ENCODE measurements around the gene CYBC1. TPM values are rescaled to one million over a fixed set of nuclear protein-coding genes. Genes with fewer than 3 reads are reported as not detected.

CYBC1 gene
- polyA plus RNA-seq, 1 donor (not counting 4 experiments of a cell fraction or from before 2014, with no cell fraction given), result 30.2 TPM

DNA sequence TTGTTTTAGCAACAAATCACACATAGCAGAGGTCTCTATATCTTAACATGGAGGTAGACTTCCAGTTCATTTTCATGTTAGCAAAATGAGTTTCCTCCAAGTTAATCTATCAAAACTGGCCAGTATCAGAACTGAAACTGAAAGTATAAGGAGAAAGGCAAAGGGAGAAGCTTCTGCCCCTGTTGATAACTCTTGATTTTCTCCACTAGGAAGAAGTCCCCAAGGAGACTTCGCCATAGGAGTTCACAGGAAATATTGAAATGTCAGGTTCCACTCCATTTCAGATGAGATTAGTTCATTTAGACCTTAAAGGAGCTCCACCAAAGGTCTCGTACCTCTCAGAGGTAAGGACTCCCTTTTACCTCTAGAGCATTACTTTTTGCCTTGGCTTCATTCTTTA, 31.0 kb downstream of the CYBC1 start:
- TF ChIP-seq EZH2 (IDR thresholded peaks at IDR 0.05; ENCODE audit: low read length), result no peak
- TF ChIP-seq, protein P1, sequence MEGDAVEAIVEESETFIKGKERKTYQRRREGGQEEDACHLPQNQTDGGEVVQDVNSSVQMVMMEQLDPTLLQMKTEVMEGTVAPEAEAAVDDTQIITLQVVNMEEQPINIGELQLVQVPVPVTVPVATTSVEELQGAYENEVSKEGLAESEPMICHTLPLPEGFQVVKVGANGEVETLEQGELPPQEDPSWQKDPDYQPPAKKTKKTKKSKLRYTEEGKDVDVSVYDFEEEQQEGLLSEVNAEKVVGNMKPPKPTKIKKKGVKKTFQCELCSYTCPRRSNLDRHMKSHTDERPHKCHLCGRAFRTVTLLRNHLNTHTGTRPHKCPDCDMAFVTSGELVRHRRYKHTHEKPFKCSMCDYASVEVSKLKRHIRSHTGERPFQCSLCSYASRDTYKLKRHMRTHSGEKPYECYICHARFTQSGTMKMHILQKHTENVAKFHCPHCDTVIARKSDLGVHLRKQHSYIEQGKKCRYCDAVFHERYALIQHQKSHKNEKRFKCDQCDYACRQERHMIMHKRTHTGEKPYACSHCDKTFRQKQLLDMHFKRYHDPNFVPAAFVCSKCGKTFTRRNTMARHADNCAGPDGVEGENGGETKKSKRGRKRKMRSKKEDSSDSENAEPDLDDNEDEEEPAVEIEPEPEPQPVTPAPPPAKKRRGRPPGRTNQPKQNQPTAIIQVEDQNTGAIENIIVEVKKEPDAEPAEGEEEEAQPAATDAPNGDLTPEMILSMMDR (optimal IDR thresholded peaks at IDR 0.05 in 1 of 3, IDR thresholded peaks at IDR 0.05 in 1 of 3, conservative IDR thresholded peaks at IDR 0.05 in 1 of 3; ENCODE audit: extremely low read depth in 1 of 3, insufficient read depth in 2 of 3, low read length in 3 of 3), result no peak
- peak overlapping the region; percentile 45 for H2AFZ ChIP-seq (ENCODE audit: control insufficient read depth, low read length)
- DNase-seq (ENCODE audit: low read depth, low spot score) (no peak), FAIRE-seq (peak; percentile 9)
- peak overlapping the region; percentile 98 for H3K4me2 ChIP-seq (ENCODE audit: control insufficient read depth, extremely low read depth, insufficient read depth, low read depth, low read length)
- no peak overlapping the region for H3K27ac ChIP-seq (ENCODE audit: control insufficient read depth, insufficient read depth, low read length)
- peaks cover 9% of the 10 kb centered on the region for H4K20me1 ChIP-seq (ENCODE audit: control insufficient read depth, extremely low read depth, insufficient read depth, low read length)
- dilution Hi-C loops (cut with MboI; ENCODE audit: extremely low pct_ligation_motif_present, low sequenced_read_pairs), result no loop called here
- H3K9ac ChIP-seq (ENCODE audit: control insufficient read depth, extremely low read depth, insufficient read depth, low read length), result peak overlapping the region; percentile 90
- H3K36me3 ChIP-seq (ENCODE audit: control insufficient read depth in 2 of 2, extremely low read depth in 1 of 2, insufficient read depth in 2 of 2, low read length in 2 of 2), result no peaks in the 10 kb centered on the region
- H3K4me1 ChIP-seq (ENCODE audit: control insufficient read depth, extremely low read depth, insufficient read depth, low read length), result peaks cover 14% of the 10 kb centered on the region
- H3K9me3 ChIP-seq (ENCODE audit: control insufficient read depth, low read depth, low read length), result peaks cover 2% of the 10 kb centered on the region
- no peaks in the 10 kb centered on the region for H3K9me1 ChIP-seq (ENCODE audit: control insufficient read depth, extremely low read depth, insufficient read depth, low read length)
- H3K4me3 ChIP-seq (ENCODE audit: control insufficient read depth in 2 of 3, extremely low read depth in 1 of 3, insufficient read depth in 2 of 3, low read depth in 1 of 3, low read length in 3 of 3), result peak overlapping the region; percentile 66 to 92 (median 91)
- H3K79me2 ChIP-seq (ENCODE audit: control insufficient read depth, insufficient read depth, low read length), result peaks cover 4% of the 10 kb centered on the region
- no peaks in the 10 kb centered on the region for H3K27me3 ChIP-seq (ENCODE audit: control insufficient read depth, extremely low read depth, insufficient read depth, low read length)

DNA sequence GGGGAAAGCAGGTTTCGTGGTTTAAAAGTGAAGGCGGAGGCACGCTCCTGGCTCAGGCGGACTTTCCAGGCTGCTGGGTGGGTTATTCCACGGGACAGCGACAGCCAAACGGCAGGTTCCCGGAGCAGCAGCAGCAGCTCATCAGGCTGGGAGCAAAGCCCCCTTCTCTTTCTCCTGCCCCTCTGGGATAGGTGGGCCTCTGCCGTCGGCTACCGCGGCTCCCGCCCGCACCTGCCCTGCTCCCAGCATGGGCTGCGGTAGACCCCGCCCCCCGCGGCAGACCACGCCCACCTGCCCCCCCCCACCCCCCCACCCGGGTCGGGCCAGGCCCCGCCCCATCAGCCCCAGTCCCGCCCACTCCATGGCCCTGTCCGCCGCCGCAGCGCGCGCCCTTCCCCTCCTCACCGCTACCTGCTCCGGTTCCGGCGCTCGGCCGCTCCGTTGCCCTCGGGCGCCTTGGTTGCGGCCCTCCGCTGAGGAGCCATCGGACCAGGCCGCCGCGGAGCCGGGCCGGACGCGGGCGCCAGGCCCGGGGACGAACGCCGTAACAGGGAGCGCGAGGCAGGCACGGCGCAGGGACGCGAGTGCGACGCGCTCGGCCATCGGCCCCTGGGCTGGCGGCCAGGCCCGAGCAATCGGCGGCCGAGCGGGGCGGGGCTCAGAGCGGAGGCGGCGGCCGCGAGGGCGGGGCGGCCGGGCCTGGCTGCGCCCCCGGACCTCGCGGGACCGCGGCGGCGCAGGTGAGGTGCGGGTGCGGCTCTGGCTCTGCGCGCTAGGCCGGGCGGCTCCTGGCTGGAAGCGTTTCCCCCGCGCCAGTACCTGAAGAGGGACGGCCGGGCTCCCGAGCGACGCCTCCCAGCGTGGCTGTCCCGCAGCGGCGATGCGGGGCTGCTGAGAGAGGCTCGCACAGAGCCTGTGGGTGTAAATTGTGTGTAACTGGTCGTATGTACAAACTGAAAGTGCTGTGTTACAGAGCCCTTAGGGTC, 32.3 kb downstream of the CYBC1 start, which contains the start of the genes HEXD and OGFOD3:
Gene HEXD, plus strand, starts transcription at position 347 of the 986 bp plus-strand sequence. CDS start 1,453 bp downstream, outside the sequence.
Gene OGFOD3, minus strand, starts transcription at position 586 of the 986 bp plus-strand sequence. Its CDS starts 101 bp downstream, at position 485.
- DNase-seq (ENCODE audit: low read depth, low spot score) (no peak), FAIRE-seq (no peak)
- dilution Hi-C loops (cut with MboI; ENCODE audit: extremely low pct_ligation_motif_present, low sequenced_read_pairs), result no loop called here
- H3K27me3 ChIP-seq (ENCODE audit: control insufficient read depth, extremely low read depth, insufficient read depth, low read length), result no peaks in the 10 kb centered on the region
- H2AFZ ChIP-seq (ENCODE audit: control insufficient read depth, low read length), result peak within 1 kb of the TSS; percentile 95
- peak within 1 kb of the TSS; percentile 90 for H3K9ac ChIP-seq (ENCODE audit: control insufficient read depth, extremely low read depth, insufficient read depth, low read length)
- H3K36me3 ChIP-seq (ENCODE audit: control insufficient read depth in 2 of 2, extremely low read depth in 1 of 2, insufficient read depth in 2 of 2, low read length in 2 of 2), result peaks cover 0 to under 1% of the 10 kb centered on the region in 2 experiments
- TF ChIP-seq EZH2 (IDR thresholded peaks at IDR 0.05; ENCODE audit: low read length), result no peak
- TF ChIP-seq, protein P1 (optimal IDR thresholded peaks at IDR 0.05 in 1 of 3, IDR thresholded peaks at IDR 0.05 in 1 of 3, conservative IDR thresholded peaks at IDR 0.05 in 1 of 3; ENCODE audit: extremely low read depth in 1 of 3, insufficient read depth in 2 of 3, low read length in 3 of 3), result no peak
- peak within 1 kb of the TSS; percentile 66 to 92 (median 91) for H3K4me3 ChIP-seq (ENCODE audit: control insufficient read depth in 2 of 3, extremely low read depth in 1 of 3, insufficient read depth in 2 of 3, low read depth in 1 of 3, low read length in 3 of 3)
- peak within 1 kb of the TSS; percentile 99 for H3K4me2 ChIP-seq (ENCODE audit: control insufficient read depth, extremely low read depth, insufficient read depth, low read depth, low read length)
- H3K27ac ChIP-seq (ENCODE audit: control insufficient read depth, insufficient read depth, low read length), result peak within 1 kb of the TSS; percentile 78
- peaks cover 2% of the 10 kb centered on the region for H3K9me3 ChIP-seq (ENCODE audit: control insufficient read depth, low read depth, low read length)
- peaks cover 4% of the 10 kb centered on the region for H3K79me2 ChIP-seq (ENCODE audit: control insufficient read depth, insufficient read depth, low read length)
- H3K9me1 ChIP-seq (ENCODE audit: control insufficient read depth, extremely low read depth, insufficient read depth, low read length), result no peaks in the 10 kb centered on the region
- peaks cover 16% of the 10 kb centered on the region for H3K4me1 ChIP-seq (ENCODE audit: control insufficient read depth, extremely low read depth, insufficient read depth, low read length)
- peaks cover 9% of the 10 kb centered on the region for H4K20me1 ChIP-seq (ENCODE audit: control insufficient read depth, extremely low read depth, insufficient read depth, low read length)

All from keratinocyte (primary cell).